HG03460 (cell line): Measurements from ENCODE around the gene MZF1.
A peak's percentile ranks its signal among the peaks of the same experiment; 100 is the strongest.
"Not testable (repeated sequence)": the region's sequence is repeated elsewhere in the genome, so short reads cannot be mapped to it uniquely, and the experiment has no call there.

ENCODE experiments used
- ATAC-seq: cut with Tn5 transposase; IDR thresholded peaks from one replicate; pipeline ENCODE4 v1.9.1; 2021; ENCODE audit not compliant: unreplicated experiment

MZF1 gene

GRCh38 chr19:58572818-58573657, at the start of gene MZF1:
Gene MZF1 (minus strand): TSS chr19:58573335. CDS start chr19:58571389, 1,946 bp downstream.
- peak; percentile 54 for ATAC-seq

GRCh38 chr19:58607213-58607612, 34.1 kb upstream of the MZF1 start:
- ATAC-seq, result not testable (repeated sequence)

- not testable (repeated sequence) for ATAC-seq
Measured at GRCh38 chr19:58606251-58606896, 33.2 kb upstream of the MZF1 start.

- ATAC-seq, result no peak
Measured at GRCh38 chr19:58586133-58586765, 13.1 kb upstream of the MZF1 start.

- ATAC-seq, result no peak
Measured at GRCh38 chr19:58585442-58586132, 12.5 kb upstream of the MZF1 start.

- ATAC-seq, result no peak
Measured at GRCh38 chr19:58584498-58585441, 11.6 kb upstream of the MZF1 start.

- no peak for ATAC-seq
Measured at GRCh38 chr19:58582985-58583384, 9.8 kb upstream of the MZF1 start.

- ATAC-seq, result peak; percentile 64
Measured at GRCh38 chr19:58581227-58582141, 8.3 kb upstream of the MZF1 start.

- ATAC-seq, result no peak
Measured at GRCh38 chr19:58579473-58580142, 6.5 kb upstream of the MZF1 start.

GRCh38 chr19:58578012-58578925, 5.1 kb upstream of the MZF1 start:
- ATAC-seq, result no peak

GRCh38 chr19:58577581-58577980, 4.4 kb upstream of the MZF1 start:
- not testable (repeated sequence) for ATAC-seq

GRCh38 chr19:58575183-58576041, 2.3 kb upstream of the MZF1 start:
- peak; percentile 36 for ATAC-seq

- ATAC-seq, result no peak
Measured at GRCh38 chr19:58573658-58574164, 576 bp upstream of the MZF1 start.

- no peak for ATAC-seq
Measured at GRCh38 chr19:58572026-58572817, 913 bp downstream of the MZF1 start.

- ATAC-seq, result no peak
Measured at GRCh38 chr19:58571575-58571947, 1.6 kb downstream of the MZF1 start.
